Measurements from ENCODE around the gene PTPRN2.

The PTPRN2 gene

GRCh38 chr7:157844611-157845010 is 743.0 kb downstream of the PTPRN2 start:
- no peak for TF ChIP-seq CTCF (IDR thresholded peaks at IDR 0.05)
- DNase-seq, result no peak
- Mint-ChIP-seq H3K36me3 (ENCODE audit: low read depth) (no peaks in the 10 kb centered on the region), H3K9me3 (peaks cover 16% of the 10 kb centered on the region), H3K4me1 (peaks cover 35% of the 10 kb centered on the region), H3K27me3 (ENCODE audit: low read depth, poor library complexity) (peaks cover 6% of the 10 kb centered on the region), H3K4me3 (no peak overlapping the region), H3K27ac (no peak overlapping the region)

- no peak overlapping the region for H3K4me3 Mint-ChIP-seq
- H3K27ac Mint-ChIP-seq, result no peak overlapping the region
- TF ChIP-seq CTCF (IDR thresholded peaks at IDR 0.05), result no peak
- DNase-seq, result no peak
- peaks cover 13% of the 10 kb centered on the region for H3K9me3 Mint-ChIP-seq
- H3K27me3 Mint-ChIP-seq (ENCODE audit: low read depth, poor library complexity), result peaks cover 6% of the 10 kb centered on the region
- H3K4me1 Mint-ChIP-seq, result peaks cover 35% of the 10 kb centered on the region
- H3K36me3 Mint-ChIP-seq (ENCODE audit: low read depth), result no peaks in the 10 kb centered on the region
Measured at GRCh38 chr7:157844141-157844540, 743.5 kb downstream of the PTPRN2 start.

- Mint-ChIP-seq H3K4me1 (peaks cover 35% of the 10 kb centered on the region), H3K27me3 (ENCODE audit: low read depth, poor library complexity) (peaks cover 6% of the 10 kb centered on the region), H3K36me3 (ENCODE audit: low read depth) (no peaks in the 10 kb centered on the region), H3K4me3 (no peak overlapping the region), H3K9me3 (peaks cover 13% of the 10 kb centered on the region), H3K27ac (no peak overlapping the region)
- no peak for DNase-seq
- TF ChIP-seq CTCF (IDR thresholded peaks at IDR 0.05), result no peak
Measured at GRCh38 chr7:157843336-157844140, 744.1 kb downstream of the PTPRN2 start.

GRCh38 chr7:157841773-157842370 is 745.8 kb downstream of the PTPRN2 start:
- Mint-ChIP-seq H3K27ac (peak overlapping the region; percentile 20), H3K4me1 (peaks cover 35% of the 10 kb centered on the region), H3K4me3 (no peak overlapping the region), H3K27me3 (ENCODE audit: low read depth, poor library complexity) (peaks cover 11% of the 10 kb centered on the region), H3K36me3 (ENCODE audit: low read depth) (no peaks in the 10 kb centered on the region), H3K9me3 (peaks cover 13% of the 10 kb centered on the region)
- no peak for TF ChIP-seq CTCF (IDR thresholded peaks at IDR 0.05)
- no peak for DNase-seq

- DNase-seq, result peak; percentile 44
- Mint-ChIP-seq H3K27ac (no peak overlapping the region), H3K36me3 (ENCODE audit: low read depth) (no peaks in the 10 kb centered on the region), H3K4me3 (no peak overlapping the region), H3K9me3 (peaks cover 13% of the 10 kb centered on the region), H3K27me3 (ENCODE audit: low read depth, poor library complexity) (peaks cover 16% of the 10 kb centered on the region), H3K4me1 (peaks cover 35% of the 10 kb centered on the region)
- TF ChIP-seq CTCF (IDR thresholded peaks at IDR 0.05), result no peak
Measured at GRCh38 chr7:157840914-157841772, 746.5 kb downstream of the PTPRN2 start.

Measured in nephron progenitor cell (in vitro differentiated cells).